Metanephros (tissue), 2 donors: Measurements from ENCODE around the gene GON4L. TPM values are rescaled to one million over a fixed set of nuclear protein-coding genes. Genes with fewer than 3 reads are reported as not detected.

Experiments
- small RNA-seq: library from RNA; depleted of rRNA; stranded (forward); fragments of <200 nt; gene quantifications from one replicate; pipeline ENCODE3, GENCODE V24; 2014; ENCODE audit warnings: low replicate concordance
- total RNA-seq: library from RNA; depleted of rRNA; stranded (reverse); fragments of >200 nt; gene quantifications from one replicate; pipeline ENCODE4 v1.2.3, GENCODE V29; 2014

Gene GON4L
- 48.2 TPM for total RNA-seq

GRCh38 chr1:155856975-155857930 lies at the start of gene GON4L:
GON4L (minus strand) TSS chr1:155857214; CDS start chr1:155853780, 3,434 bp downstream.

GRCh38 chr1:155859234-155859829 lies 2.3 kb upstream of the GON4L start, which contains the start of gene SYT11:
SYT11 (plus strand) TSS chr1:155859567; CDS start chr1:155859762, 195 bp downstream.

Small RNA genes within 50 kb of the gene (small RNA-seq; reads per million reads assigned to genes)
- not detected for gene RF00015

Other genes with a start within 250 kb of the GON4L start
- gene MSTO1, start 247.0 kb downstream of the GON4L start, total RNA-seq = 37.9 TPM
- gene YY1AP1, start 168.4 kb downstream of the GON4L start, total RNA-seq = 99.7 TPM
- 73.7 TPM for gene DAP3, start 168.1 kb downstream of the GON4L start, total RNA-seq
- gene SYT11, start 2.4 kb upstream of the GON4L start, total RNA-seq = 20.0 TPM
- 31.4 TPM for gene RIT1, start 54.1 kb upstream of the GON4L start, total RNA-seq
- 46.1 TPM for gene KHDC4, start 77.2 kb upstream of the GON4L start, total RNA-seq
- 0.18 TPM for gene RXFP4, start 84.4 kb upstream of the GON4L start, total RNA-seq
- gene ARHGEF2, start 121.3 kb upstream of the GON4L start, total RNA-seq = 93.6 TPM
- 214 TPM for gene SSR2, start 163.7 kb upstream of the GON4L start, total RNA-seq
- gene UBQLN4, start 196.6 kb upstream of the GON4L start, total RNA-seq = 19.7 TPM
- gene LAMTOR2, start 197.6 kb upstream of the GON4L start, total RNA-seq = 68.4 TPM
- 34.3 TPM for gene RAB25, start 203.9 kb upstream of the GON4L start, total RNA-seq
- 29.6 TPM for gene MEX3A, start 225.3 kb upstream of the GON4L start, total RNA-seq